B cell (primary cell): ENCODE results near the gene TEDC1.

Experiments
- CTCF ChIP-seq: fragments of 200-600 bp; IDR thresholded peaks from one replicate; pipeline ENCODE4 v1.8.0; 2022; ENCODE audit warnings: antibody characterized with exemption, mild to moderate bottlenecking
- EZH2 ChIP-seq: IDR thresholded peaks from 2 replicates; pipeline ENCODE4 v1.6.1; 2012; ENCODE audit warnings: borderline replicate concordance, low read depth, mild to moderate bottlenecking, moderate library complexity, low read length; ENCODE audit not compliant: insufficient read depth, poor library complexity, severe bottlenecking

- TF ChIP-seq CTCF (no peak), EZH2 (no peak)
These were observed 3.0 kb downstream of the TEDC1 start for GRCh38 chr14:105493921-105494605.
